Suprapubic skin (tissue), 4 donors: ENCODE measurements around the gene CHRNG.

Source experiments
- CTCF ChIP-seq, 2 donors: fragments of 200-600 bp in 1 of 2; fragments of 450-650 bp in 1 of 2; sonication (generic) in 1 of 2; IDR thresholded peaks; one replicate each; pipeline ENCODE4 v1.5.1; 2016 to 2019; ENCODE audit warnings: antibody characterized with exemption in 2 of 2, mild to moderate bottlenecking in 1 of 2, moderate library complexity in 1 of 2
- POLR2A ChIP-seq, 2 donors: fragments of 450-650 bp; IDR thresholded peaks; one replicate each; pipeline ENCODE4 v1.6.1; 2017; ENCODE audit warnings: antibody characterized with exemption in 2 of 2, mild to moderate bottlenecking in 2 of 2, moderate library complexity in 2 of 2
- POLR2AphosphoS5 ChIP-seq, 3 donors: sonication (generic); formaldehyde crosslinking; IDR thresholded peaks; one replicate each; pipeline ENCODE4 v1.6.1; 2017; ENCODE audit warnings: antibody characterized with exemption in 3 of 3

- no peak for TF ChIP-seq CTCF (IDR thresholded peaks at IDR 0.05)
- no peak for TF ChIP-seq POLR2A (IDR thresholded peaks at IDR 0.05)
- TF ChIP-seq POLR2AphosphoS5 (IDR thresholded peaks at IDR 0.05): no peak
Measured at GRCh38 chr2:232502511-232502910, 37.0 kb upstream of the CHRNG start.
